Measurements from ENCODE around the gene CCDC7.
A peak's percentile ranks its signal among the peaks of the same experiment; 100 is the strongest.
"Not testable (repeated sequence)": the region's sequence is repeated elsewhere in the genome, so short reads cannot be mapped to it uniquely, and the experiment has no call there.

CCDC7 gene

DNA sequence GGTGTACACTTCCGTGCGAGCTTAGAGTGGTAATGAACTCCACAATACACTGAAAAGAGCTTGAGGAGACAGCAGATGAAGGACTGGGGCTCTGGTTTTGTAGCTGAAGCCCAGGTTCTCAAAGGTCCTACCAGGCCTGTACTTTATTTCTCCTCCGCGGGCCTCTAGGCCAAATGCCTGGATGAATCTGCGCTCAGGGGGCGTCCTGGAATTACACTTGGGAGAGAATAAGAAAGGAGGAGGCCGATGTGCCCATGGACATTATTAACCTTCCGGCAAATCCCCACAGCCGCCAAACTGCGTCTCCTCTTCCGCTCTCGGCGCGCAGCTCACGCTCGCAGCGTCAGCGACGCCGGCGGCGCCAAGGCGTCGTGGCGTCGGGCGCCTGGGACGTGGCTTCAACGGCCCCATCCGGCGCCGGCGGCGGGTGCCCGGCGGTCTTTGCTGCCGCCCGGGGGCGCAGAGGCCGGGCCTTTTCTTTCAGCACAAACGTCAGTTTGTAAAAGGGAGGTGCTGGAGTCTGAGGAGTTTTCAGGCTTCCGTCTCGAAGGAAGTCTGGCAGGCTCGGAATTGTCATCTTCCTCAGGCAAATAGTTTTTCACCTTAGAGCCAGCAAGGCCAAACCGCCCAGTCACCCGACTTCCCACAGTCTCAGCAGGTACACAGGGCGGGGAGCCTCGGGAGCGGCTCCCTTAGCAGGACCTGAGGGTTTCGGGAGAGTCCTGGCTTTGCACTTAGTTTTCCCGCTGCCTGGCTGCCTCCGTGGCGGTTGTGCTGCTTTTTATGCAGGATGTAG lies at the start of gene CCDC7:
TSS of gene CCDC7 (plus strand) at position 401 of the 796 bp plus-strand sequence. CDS start 5,503 bp downstream, outside the sequence.
- DNase-seq: peak; percentile 96

GRCh38 chr10:32397163-32397562 lies 48.8 kb upstream of the CCDC7 start:
- DNase-seq: not testable (repeated sequence)

DNA sequence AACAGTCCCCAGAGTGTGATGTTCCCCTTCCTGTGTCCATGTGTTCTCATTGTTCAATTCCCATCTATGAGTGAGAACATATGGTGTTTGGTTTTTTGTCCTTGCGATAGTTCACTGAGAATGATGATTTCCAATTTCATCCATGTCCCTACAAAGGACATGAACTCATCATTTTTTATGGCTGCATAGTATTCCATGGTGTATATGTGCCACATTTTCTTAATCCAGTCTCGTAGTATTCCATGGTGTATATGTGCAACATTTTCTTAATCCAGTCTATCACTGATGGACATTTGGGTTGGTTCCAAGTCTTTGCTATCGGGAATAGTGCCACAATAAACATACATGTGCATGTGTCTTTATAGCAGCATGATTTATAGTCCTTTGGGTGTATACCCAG lies 46.2 kb upstream of the CCDC7 start:
- not testable (repeated sequence) for DNase-seq

GRCh38 chr10:32400961-32401360 lies 45.0 kb upstream of the CCDC7 start:
- no peak for DNase-seq

DNA sequence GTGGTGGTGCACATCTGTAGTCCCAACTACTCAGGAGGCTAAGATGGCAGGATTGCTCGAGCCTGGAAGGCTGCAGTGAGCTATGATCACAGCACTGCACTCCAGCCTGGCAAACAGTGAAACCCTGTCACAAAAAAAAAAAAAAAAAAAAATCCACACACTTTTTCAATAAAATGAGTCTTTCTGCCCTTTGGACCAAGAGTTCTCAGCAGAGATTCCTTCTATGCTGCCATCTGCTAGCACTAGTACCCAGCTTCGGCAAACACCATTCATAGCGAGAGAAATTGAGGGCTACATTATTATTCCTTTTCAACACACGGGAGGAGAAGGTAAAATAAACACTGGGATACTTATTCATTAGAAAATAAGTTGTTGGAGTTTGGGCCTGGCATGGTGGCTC lies 43.4 kb upstream of the CCDC7 start:
- DNase-seq: no peak

GRCh38 chr10:32403091-32403490 lies 42.8 kb upstream of the CCDC7 start:
- DNase-seq: no peak

GRCh38 chr10:32408690-32409089 lies 37.2 kb upstream of the CCDC7 start:
- no peak for DNase-seq

- no peak for DNase-seq
Measured at GRCh38 chr10:32409741-32410140, 36.2 kb upstream of the CCDC7 start.

GRCh38 chr10:32410569-32410968 lies 35.4 kb upstream of the CCDC7 start:
- DNase-seq: no peak

- DNase-seq: no peak
Measured at GRCh38 chr10:32411797-32412498, 34.0 kb upstream of the CCDC7 start.

- DNase-seq: no peak
Measured at GRCh38 chr10:32412499-32412853, 33.5 kb upstream of the CCDC7 start.

DNA sequence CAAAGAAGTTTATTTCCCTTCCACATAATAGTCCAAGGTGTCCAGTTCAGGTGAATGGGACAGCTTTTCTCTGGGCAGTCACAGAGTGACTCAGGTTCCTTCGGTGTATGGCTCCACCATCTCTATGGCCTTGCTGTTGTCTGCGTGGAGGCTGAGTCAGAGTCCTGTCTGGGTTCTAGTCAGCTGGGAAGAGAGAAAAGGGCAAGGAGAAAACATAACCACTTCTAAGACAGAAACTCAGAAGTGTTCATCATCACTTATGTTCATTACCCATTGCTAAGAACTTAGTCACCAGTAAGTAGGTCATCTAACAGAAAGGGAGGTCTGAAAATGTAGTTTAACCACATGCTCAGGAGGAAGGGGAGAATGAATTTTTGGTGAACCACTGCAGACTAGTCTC lies 32.4 kb upstream of the CCDC7 start:
- DNase-seq: no peak

DNA sequence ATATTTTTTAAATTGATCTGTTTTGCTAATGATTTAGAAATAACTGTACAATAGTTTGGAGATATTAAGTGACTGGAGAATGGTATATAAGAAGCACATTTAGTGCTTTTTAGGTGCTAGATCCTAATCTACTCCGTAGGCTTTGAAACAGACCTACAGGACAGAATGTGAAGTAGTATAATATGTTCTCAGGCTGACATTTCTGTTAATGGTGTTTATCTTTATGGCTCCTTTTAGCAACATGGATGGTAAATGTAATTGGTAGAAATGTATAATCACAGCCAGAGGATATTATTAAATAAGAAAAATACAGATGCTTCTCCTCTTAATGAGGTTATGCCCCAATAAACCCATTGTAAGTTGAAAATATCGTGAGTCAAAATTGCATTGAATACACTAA lies 30.6 kb upstream of the CCDC7 start:
- DNase-seq: no peak

DNA sequence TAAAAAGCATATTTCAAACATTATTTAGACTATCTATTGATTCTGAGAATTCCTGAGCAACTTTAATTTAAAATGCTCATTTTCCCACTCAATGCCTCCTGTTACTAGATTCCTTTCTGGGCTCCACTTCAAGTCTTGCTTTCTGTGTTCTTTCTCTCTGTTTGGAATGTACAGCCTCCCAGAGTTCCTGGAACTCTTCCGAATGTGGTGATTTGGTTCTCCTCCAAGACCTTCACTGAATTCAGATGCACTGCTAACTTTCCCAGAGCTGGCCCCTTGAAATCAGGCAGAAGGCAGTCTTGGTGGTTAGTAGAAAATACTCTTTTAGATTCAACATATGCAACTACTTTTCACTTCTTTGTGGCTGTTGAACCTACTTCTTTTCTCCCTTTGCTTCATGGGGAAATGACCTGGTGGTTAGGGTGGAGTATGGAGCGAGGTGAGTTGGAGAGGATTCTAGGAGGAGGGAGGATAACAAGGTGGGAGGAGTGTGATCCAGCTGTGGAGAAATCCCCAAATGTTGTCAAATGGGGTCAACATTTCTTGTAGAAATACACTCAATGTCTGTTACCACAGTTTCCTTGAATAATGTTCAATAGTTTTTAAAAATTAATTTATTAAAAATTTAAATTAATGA lies 27.9 kb upstream of the CCDC7 start:
- no peak for DNase-seq

GRCh38 chr10:32418572-32418971 lies 27.4 kb upstream of the CCDC7 start:
- DNase-seq: no peak

GRCh38 chr10:32419615-32420014 lies 26.3 kb upstream of the CCDC7 start:
- no peak for DNase-seq

GRCh38 chr10:32426186-32426585 lies 19.8 kb upstream of the CCDC7 start:
- no peak for DNase-seq

DNA sequence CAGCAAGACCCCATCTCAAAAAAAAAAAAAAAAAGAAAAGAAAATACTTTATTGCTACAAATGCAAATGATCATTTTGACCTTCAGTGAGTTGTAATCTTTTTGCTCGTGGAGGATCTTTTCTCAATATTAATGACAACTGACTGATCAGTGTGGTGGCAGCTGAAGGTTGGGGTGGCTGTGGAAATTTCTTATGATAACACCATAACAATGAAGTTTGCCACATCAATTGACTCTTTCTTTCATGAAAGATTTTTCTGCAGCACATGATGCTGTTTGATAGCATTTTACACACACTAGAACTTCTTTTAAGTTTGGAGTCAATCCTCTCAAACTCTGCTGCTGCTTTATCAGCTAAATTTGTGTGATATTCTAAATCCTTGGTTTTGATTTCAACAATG lies 12.4 kb upstream of the CCDC7 start:
- no peak for DNase-seq

DNA sequence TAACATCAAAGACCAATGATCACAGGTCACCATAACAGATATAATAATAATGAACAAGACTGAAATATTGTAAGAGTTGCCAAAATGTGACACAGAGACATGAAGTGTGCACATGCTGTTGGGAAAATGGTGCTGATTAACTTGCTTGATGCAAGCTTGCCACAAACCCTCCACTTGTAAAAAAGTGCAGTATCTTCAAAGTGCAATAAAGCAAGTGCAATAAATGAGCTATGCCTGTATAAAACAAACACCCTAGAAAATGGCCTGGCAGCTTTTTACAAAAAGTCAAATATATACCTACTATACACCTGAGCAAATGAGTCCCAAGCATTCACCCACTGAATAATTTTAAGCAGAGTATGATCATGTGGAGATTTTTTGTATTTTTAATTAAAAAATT lies 9.7 kb upstream of the CCDC7 start:
- no peak for DNase-seq

GRCh38 chr10:32437334-32437733 lies 8.6 kb upstream of the CCDC7 start:
- no peak for DNase-seq

GRCh38 chr10:32445036-32445435 lies 904 bp upstream of the CCDC7 start:
- peak; percentile 7 for DNase-seq

- DNase-seq: peak; percentile 45
Measured at GRCh38 chr10:32446536-32447406, 831 bp downstream of the CCDC7 start.

DNA sequence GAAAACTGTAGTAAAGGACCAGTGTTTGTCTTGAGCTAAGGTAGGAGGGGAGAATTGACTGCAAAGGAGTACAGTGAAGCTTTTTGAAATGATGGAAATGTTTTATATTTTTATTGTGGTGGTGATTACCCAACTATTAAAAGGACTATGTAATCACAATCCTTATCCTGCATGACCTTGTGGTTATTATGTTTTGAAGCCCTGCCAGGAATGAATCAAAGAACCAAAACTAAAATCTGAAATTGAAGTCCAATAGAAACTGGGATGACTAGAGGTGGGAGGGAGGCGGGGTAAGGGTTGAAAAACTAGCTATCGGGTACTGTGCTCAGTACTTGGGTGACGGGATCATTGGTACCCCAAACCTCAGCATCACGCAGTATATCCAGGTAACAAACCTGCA lies 8.2 kb downstream of the CCDC7 start:
- no peak for DNase-seq

Measured in hematopoietic multipotent progenitor cell treated with erythropoietin and hydrocortisone succinate and interleukin-3 and kit ligand, for 4 days (in vitro differentiated cells).